ENCODE data around the gene MIDN.

- TF ChIP-seq, protein P1, sequence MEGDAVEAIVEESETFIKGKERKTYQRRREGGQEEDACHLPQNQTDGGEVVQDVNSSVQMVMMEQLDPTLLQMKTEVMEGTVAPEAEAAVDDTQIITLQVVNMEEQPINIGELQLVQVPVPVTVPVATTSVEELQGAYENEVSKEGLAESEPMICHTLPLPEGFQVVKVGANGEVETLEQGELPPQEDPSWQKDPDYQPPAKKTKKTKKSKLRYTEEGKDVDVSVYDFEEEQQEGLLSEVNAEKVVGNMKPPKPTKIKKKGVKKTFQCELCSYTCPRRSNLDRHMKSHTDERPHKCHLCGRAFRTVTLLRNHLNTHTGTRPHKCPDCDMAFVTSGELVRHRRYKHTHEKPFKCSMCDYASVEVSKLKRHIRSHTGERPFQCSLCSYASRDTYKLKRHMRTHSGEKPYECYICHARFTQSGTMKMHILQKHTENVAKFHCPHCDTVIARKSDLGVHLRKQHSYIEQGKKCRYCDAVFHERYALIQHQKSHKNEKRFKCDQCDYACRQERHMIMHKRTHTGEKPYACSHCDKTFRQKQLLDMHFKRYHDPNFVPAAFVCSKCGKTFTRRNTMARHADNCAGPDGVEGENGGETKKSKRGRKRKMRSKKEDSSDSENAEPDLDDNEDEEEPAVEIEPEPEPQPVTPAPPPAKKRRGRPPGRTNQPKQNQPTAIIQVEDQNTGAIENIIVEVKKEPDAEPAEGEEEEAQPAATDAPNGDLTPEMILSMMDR (conservative IDR thresholded peaks at IDR 0.05), result no peak
- no peak for TF ChIP-seq ZFX (IDR thresholded peaks at IDR 0.05)
Measured at GRCh38 chr19:1270854-1271527, 22.6 kb downstream of the MIDN start.
